Stimulated activated CD8-positive, alpha-beta memory T cell treated with anti-CD3 and anti-CD28 coated beads, Interleukin-15, amount 100 ng/mL, for 24 hours (primary cell): Measurements from ENCODE around the gene CHTOP.
"Not testable (repeated sequence)": the region's sequence is repeated elsewhere in the genome, so short reads cannot be mapped to it uniquely, and the experiment has no call there.

Experiments used
- DNase-seq: peaks from one replicate; pipeline ENCODE4 v3.0.0-alpha.2; 2020; ENCODE audit warnings: low read depth

Gene CHTOP

DNA sequence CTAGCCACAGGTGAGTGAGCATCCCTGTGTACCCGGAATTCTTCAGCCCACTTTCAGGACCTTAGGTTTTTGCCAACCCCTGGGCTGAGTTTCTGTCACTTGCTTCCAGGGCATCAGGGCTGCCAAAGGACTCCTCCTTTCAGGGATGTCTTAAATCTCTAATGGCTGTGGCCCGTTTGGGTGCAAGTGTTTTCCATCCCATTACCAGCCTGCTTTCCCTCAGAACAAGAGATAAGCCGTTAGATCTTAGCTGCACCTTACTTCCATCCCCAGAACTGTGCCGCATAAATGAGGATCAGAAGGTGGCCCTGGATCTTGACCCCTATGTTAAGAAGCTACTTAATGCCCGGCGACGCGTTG lies 25.3 kb downstream of the CHTOP start:
- DNase-seq = no peak

DNA sequence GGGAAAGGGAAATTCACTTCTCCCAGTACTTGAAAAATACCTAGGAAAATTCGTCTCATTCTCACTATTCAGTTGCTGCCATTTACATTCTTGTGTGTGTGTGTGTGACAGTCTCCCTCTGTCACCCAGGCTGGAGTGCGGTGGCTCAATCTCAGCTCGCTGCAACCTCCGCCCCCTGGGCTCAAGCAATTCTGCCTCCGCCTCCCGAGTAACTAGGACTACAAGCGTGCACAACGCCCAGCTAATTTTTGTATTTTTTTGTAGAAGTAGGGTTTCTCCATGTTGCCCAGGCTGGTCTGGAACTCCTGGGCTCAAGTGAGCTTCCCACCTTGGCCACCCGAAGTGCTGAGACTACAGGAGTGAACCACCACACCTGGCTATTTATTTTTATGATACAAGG lies 25.8 kb downstream of the CHTOP start:
- DNase-seq = no peak

DNA sequence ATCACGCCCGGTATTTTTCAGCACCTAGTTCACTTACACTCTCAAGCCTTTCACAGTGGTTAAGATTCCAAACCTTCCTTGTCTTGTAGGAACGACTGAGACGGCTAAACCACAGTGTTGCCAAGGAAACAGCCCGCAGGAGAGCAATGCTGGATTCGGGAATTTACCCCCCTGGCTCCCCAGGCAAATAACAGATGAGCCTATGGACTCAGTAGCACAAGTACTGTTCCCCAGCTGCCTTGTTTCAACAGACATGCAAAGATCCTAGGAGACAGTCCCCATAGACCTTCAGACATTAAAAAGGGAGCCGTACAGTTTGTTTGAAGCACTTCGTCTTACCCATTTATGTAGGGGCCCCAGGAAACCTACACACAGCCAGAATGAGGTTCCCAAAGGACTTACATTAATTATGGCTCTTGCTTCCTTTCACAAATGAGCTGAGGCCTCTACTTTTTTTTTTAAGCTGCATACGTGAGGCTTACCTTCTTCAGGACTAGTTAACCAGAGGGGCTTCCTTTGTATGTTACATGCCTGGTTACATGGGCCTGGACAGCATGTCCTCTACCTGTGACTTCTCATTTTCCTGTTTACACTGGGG lies 27.3 kb downstream of the CHTOP start:
- no peak for DNase-seq

DNA sequence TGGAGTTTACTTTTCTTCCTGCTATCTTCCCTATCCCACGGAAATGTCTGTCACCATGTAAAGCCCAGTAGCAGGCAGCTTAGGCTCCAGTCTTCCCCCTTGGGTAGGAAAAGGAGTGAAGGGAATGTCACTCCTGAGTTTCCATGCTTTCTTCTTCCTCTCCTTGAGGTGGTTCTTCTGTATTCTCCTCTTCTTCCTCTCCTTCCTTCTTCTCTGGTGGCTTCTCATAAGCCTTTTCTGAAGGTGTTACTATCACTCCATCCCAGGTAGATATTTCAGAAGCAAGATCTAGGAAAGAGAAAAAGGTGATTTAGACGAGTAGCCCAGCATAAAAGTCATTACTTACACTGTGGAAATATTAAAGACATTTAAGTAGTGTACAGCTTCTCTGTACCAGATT lies 28.4 kb downstream of the CHTOP start:
- DNase-seq = no peak

DNA sequence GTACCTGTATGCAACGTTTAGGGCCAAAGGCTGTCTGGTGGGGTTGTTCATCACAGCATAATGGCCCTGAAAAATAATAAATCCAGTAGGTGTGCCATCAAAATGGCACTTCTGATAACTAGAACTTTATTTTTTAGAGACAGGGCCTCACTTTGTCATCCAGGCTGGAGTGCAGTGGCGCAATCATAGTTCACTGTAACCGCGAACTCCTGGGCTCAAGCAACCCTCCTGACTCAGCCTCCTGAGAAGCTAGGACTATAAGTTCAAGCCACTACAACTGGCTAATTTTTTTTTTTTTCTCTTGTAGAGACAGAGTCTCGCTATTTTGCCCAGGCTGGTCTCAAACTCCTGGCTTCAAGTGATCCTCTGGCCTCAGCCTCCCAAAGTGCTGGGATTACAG lies 29.3 kb downstream of the CHTOP start:
- no peak for DNase-seq

DNA sequence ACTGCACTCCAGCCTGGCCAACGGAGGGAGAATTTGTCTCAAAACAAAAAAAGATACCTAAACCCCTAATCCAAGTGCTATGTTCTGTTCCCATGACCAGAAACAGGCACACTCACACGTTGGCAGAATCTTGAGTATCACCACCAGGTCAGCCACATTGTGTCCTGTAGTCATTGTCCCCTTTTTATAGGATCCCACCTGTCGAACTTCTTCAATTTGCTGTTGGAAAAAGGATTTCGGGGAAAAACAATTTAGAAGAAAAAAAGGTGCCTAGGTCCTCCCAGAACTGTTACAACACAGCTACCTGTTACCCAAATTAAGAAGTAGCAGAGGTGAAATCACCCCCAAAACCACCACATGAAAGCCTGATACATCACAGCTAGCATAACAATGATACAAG lies 33.6 kb downstream of the CHTOP start:
- DNase-seq = no peak

DNA sequence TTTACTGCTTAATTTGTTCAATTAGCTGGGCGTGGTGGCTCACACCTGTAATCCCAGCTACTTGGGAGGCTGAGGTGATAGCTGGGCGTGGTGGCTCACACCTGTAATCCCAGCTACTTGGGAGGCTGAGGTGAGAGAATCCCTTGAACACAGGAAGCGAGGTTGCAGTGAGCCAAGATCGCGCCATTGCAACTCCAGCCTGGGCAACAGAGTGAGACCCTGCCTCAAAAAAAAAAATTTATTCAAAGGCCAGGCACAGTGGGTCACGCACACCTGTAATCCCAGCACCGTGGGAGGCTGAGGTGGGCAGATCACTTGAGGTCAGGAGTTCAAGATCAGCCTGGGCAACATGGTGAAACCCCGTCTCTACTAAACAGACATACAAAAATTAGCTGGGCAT lies 34.8 kb downstream of the CHTOP start:
- not testable (repeated sequence) for DNase-seq

DNA sequence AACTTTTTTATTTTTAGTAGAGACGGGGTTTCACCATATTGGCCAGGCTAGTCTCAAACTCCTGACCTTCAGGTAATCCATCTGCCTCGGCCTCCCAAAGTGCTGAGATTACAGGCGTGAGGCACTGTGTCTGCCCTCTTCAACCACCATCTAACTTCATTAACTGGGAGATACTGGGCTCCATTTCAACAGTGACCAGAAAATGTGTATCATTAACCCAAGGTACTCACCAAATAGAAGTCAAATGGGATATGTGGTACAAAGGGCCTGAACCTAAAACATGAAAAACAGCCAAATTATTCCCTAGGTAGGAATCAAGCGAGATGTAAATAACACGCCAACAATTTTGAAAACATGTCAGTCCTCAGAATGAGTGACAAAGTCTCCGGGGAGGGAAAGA lies 35.7 kb downstream of the CHTOP start:
- DNase-seq = no peak

DNA sequence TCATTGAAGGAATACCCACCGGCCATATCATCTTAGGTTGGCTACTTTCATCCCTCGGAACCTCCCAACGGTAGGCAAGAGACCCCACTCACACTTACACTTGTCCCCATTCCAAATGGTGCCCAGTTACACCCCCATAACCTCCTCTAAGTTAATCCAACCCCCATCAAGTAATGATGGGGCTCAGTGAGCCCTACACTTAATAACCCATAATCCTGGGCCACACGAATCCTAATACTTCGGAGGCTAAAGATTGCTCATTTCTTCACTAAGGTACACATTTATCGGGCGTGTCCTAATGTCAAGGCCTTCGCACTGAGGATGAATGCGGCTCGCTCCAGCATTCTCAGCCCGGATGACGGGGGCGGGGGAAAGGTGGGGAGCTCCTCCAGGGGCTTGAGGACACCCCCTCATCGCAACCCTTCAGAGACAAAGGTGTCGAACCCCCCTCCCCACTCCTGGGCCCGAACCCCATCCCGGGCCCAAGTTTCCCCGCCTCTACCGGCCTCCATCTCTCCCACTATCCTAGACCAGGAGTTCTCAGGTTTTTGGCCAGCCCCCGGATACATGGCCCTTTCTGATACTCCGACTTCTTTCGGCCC lies 36.5 kb downstream of the CHTOP start:
- no peak for DNase-seq

DNA sequence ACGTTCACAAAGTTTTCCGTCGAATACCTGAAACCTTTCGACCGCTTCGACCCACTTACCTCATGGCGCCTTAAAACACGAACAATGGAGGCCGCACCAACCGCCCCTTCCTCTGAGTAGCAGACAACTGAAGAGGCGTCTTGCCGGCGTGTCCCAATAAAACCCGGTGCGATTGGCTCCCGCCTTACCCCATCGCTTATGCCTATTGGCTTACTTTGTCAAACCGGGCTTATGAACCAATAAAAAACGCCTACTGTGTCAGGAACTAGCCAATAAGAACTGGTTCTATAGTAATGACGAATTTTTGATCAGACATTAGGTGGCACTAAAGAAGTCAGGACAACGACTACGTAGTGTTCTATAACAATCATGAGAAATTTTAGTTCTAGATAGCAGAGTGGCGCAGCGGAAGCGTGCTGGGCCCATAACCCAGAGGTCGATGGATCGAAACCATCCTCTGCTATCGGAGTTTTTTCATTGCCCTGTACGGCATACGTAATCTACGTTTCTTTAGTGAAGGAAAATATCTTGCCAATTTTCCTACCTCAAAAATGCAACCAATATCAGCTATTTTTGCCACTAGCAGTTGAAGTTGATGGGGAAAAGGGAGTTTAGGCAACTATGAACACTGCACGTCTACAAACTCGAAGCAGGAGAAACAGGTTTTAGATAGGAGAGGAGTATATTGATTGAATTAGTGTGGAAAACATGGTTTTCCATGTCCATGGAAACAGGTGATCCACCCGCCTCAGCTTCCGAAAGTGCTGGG lies 37.2 kb downstream of the CHTOP start, which contains the start of gene ILF2:
Gene ILF2 (minus strand): TSS at position 135 of the 769 bp plus-strand sequence. CDS start 71 bp downstream, at position 64.
- DNase-seq = peak; percentile 80

DNA sequence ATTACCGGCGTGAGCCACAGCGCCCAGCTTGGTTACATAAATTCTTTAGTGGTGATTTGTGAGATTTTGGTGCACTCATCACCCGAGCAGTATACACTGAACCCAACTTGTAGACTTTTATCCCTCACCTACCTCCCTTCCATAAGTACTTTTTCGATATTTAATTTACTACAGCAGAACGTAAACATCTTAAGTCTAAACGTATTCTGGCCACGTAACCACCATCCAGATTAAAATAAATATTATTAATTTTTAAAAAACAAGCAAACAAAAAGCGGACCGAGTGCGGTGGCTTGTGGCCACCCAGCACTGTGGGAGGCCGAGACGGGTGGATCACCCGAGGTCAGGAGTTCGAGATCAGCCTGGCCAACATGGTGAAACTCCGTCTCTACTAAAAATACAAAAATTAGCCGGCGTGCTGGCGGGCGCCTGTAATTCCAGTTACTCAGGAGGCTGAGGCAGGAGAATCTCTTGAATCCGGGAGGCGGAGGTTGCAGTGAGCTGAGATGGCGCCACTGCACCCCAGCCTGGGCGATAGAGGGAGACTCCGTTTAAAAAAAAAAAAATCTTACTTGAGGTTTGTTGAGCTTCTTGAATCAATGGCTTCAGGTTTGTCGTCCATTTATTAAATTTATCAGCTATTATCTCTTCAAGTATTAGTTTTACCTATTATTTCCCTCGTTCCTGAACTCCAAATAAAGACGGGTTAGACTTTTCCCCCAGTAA lies 37.9 kb downstream of the CHTOP start:
- DNase-seq = not testable (repeated sequence)

DNA sequence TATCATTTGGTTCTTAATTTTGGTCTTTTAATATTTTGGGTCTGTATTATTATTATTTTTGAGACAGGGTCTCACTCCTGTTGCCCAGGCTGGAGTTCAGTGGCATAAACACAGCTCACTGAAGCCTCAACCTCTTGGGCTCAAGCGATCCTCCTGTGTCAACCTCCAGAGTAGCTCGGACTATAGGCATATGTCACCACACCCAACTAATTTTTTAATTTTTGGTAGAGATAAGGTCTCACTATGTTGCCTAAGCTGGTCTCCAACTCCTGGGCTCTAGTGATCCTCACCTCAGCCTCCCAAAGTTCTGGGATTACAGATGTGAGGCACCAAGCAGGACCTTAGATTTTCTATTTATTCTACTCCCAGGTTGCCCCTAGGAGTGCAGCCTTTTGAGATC lies 39.6 kb downstream of the CHTOP start:
- no peak for DNase-seq

DNA sequence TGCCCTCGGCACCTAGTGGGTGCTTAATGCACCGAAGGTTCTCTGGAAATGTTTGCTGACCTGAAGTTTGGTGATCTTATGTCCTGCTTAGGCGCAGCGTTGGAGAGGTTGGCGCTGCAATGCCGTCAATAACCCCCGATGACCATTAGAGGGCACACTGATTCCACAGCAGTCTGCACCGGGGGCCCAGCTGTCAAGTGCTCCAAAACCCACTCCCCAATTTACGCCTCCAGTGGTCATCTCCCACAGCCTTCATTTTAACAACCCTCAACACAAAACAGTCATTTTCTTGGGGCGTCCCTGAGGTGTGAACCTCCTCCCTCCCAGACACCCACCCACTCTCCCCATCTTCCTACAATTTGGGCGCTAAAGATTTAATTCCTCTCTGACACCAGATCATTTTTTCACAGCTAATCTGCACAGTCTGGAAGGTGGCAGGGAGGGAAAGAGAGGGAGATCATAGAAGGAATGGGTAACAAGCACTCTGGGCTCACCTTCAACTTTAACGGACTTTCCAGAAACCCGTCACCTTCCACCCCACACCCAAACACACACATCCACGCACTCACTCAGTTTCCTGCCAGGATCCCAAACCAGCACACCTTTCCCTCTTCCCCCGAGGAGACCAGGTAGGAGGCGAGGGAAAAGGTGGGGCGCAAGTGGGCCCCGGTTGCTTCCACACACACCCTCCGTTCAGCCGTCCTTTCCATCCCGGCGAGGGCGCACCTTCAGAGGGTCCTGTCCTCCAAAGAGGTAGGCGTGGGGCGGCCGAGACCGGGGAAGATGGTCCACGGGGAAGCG lies 44.1 kb downstream of the CHTOP start:
- DNase-seq = no peak

DNA sequence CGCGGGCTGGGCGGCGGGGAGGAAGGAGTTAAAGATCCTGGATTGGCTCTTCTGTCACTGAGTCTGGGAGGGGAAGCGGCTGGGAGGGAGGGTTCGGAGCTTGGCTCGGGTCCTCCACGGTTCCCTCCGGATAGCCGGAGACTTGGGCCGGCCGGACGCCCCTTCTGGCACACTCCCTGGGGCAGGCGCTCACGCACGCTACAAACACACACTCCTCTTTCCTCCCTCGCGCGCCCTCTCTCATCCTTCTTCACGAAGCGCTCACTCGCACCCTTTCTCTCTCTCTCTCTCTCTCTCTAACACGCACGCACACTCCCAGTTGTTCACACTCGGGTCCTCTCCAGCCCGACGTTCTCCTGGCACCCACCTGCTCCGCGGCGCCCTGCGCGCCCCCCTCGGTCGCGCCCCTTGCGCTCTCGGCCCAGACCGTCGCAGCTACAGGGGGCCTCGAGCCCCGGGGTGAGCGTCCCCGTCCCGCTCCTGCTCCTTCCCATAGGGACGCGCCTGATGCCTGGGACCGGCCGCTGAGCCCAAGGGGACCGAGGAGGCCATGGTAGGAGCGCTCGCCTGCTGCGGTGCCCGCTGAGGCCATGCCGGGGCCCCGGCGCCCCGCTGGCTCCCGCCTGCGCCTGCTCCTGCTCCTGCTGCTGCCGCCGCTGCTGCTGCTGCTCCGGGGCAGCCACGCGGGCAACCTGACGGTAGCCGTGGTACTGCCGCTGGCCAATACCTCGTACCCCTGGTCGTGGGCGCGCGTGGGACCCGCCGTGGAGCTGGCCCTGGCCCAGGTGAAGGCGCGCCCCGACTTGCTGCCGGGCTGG lies 44.9 kb downstream of the CHTOP start, which contains the start of gene NPR1:
Gene NPR1 (plus strand): TSS at position 170 of the 818 bp plus-strand sequence. CDS start 421 bp downstream, at position 591.
- DNase-seq = no peak

DNA sequence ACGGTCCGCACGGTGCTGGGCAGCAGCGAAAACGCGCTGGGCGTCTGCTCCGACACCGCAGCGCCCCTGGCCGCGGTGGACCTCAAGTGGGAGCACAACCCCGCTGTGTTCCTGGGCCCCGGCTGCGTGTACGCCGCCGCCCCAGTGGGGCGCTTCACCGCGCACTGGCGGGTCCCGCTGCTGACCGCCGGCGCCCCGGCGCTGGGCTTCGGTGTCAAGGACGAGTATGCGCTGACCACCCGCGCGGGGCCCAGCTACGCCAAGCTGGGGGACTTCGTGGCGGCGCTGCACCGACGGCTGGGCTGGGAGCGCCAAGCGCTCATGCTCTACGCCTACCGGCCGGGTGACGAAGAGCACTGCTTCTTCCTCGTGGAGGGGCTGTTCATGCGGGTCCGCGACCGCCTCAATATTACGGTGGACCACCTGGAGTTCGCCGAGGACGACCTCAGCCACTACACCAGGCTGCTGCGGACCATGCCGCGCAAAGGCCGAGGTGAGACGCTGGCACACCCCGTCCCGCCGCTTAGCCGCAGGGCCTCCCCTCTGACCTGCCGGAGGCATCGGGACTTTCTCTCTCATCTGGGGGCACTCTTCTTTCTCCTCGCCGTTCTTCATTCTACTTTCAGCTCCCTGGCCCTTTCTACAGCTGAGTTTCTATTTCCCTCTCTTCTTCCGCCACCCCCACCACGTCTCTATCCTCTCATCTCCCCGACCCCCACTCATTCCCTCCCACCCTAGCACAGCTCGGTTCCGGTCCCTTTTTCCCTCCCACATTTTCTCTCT lies 45.7 kb downstream of the CHTOP start:
- no peak for DNase-seq

DNA sequence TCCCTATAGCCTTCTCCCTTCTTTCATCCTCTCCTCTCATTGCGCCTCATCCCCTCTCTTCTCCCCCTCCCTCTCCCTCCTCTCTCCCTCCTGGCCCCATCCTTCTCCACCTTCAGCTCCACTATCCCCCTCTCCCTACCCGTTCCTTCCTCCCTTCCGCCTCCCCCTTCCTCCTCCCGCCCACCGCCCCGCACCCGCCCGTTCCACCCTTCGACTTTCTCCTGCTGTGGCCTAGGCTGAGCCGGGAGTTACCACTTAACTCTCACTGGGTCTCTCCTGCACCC lies 46.2 kb downstream of the CHTOP start:
- DNase-seq = no peak

DNA sequence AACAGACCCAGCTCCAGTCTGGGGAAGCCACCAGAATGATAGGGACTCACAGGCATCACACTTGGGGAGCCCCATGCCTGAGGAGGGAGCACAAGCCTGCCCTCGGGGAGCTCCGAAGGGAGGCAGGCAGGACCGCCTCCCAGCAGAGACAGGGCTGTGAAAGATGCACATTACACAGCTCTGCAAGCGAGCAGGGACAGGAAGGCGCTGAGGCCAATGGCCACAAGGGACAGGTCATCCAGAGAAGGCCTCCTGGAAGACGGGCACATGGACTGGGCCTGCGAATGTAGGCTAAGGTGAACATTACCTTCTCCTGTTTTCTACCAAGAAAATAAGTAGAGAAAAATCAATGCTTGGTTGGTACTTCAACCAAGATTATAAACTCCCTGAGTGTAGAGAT lies 48.9 kb downstream of the CHTOP start:
- no peak for DNase-seq

DNA sequence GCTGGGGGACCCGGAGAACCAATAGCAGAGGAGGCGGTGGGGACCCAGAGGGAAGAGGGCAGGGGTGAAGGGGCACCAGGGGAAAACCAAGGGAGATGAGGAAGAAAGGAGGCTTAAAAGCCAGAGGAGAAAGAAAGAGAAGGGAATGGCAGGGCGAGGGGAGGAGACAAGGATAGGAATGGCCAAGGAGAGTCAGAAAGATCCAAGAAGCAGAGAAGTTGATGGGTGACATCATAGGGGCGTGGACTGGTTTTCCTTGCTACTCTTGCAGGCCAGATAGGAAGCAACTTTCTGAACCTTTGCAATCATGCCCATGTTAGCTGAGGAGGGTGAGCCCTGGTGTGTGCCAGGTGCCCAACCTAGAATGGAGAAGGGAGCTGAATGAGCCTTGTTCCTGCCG lies 50.0 kb downstream of the CHTOP start:
- DNase-seq = no peak

DNA sequence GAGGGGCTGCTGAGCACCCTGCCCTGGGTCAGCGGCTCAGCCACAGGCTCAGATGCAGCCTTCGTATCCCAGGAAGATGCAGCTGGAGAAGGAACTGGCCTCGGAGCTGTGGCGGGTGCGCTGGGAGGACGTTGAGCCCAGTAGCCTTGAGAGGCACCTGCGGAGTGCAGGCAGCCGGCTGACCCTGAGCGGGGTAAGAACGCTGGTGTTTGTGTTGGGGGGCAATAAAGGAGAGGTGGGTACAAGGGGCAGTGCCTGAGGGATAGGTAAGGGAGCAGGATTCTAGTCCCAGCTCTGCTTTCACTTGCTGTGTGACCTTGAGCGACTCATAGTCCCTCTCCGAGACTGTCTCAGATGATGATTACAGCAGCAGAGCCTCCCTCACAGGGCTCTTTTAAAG lies 51.0 kb downstream of the CHTOP start:
- no peak for DNase-seq

DNA sequence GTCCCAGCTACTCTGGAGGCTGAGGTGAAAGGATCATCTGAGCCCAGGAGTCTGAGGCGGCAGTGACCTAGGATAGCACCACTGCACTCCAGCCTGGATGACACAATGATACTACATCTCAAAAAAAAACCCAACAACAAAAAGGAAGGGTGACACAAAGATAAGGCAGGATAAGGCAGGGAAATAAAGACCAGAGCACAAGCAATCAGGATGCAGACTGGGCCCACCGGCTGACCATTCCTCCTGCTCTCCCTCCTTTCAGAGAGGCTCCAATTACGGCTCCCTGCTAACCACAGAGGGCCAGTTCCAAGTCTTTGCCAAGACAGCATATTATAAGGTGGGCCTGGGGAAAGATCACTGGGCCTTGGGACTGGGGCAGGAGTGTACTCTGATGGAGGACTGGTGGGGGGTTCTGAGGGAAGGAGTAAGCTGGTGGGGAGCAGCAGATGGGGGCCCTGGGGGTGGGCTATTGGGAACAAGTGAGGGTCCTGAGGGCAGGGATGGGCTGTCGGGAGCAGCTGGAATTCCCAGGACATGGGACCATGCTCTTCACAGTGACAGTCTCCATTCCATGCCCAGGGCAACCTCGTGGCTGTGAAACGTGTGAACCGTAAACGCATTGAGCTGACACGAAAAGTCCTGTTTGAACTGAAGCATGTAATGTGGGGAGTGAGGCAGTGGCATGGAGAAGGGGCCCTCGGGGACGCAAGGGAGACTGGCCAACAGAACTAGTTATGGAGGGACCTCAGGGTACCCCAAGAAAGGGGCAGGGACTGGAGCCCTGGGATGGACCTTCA lies 51.9 kb downstream of the CHTOP start:
- DNase-seq = no peak
